Measurements from ENCODE around the gene PRKCA.
"Not testable (repeated sequence)": the region's sequence is repeated elsewhere in the genome, so short reads cannot be mapped to it uniquely, and the experiment has no call there.

The PRKCA gene

GRCh38 chr17:66309793-66310192, 7.4 kb downstream of the PRKCA start:
- no peak for DNase-seq (ENCODE audit: low read depth, low spot score)
- Histone ChIP-seq H3K9ac (ENCODE audit: insufficient read length) (no peak overlapping the region), H3K9me3 (ENCODE audit: low read depth, low read length) (no peaks in the 10 kb centered on the region), H3K4me3 (no peak overlapping the region), H3K27ac (no peak overlapping the region), H3K36me3 (ENCODE audit: insufficient read depth, low read length) (no peaks in the 10 kb centered on the region)
- TF ChIP-seq FOXP2 (optimal IDR thresholded peaks at IDR 0.05; ENCODE audit: control extremely low read depth, extremely low read length, insufficient read depth) (no peak), POLR2AphosphoS5 (IDR thresholded peaks at IDR 0.05; ENCODE audit: borderline replicate concordance, low read depth, low read length) (no peak), EZH2 (IDR thresholded peaks at IDR 0.05) (no peak)

- no peaks in the 10 kb centered on the region for H3K36me3 ChIP-seq (ENCODE audit: insufficient read depth, low read length)
- no peak overlapping the region for H3K27ac ChIP-seq
- no peak overlapping the region for H3K9ac ChIP-seq (ENCODE audit: insufficient read length)
Measured at GRCh38 chr17:66310528-66311148, 8.2 kb downstream of the PRKCA start.

GRCh38 chr17:66312912-66313311, 10.5 kb downstream of the PRKCA start:
- Histone ChIP-seq H3K9ac (ENCODE audit: insufficient read length) (no peak overlapping the region), H3K9me3 (ENCODE audit: low read depth, low read length) (no peaks in the 10 kb centered on the region), H3K4me3 (no peak overlapping the region), H3K27ac (no peak overlapping the region), H3K36me3 (ENCODE audit: insufficient read depth, low read length) (no peaks in the 10 kb centered on the region)
- DNase-seq (ENCODE audit: low read depth, low spot score): no peak
- TF ChIP-seq FOXP2 (optimal IDR thresholded peaks at IDR 0.05; ENCODE audit: control extremely low read depth, extremely low read length, insufficient read depth) (no peak), EZH2 (IDR thresholded peaks at IDR 0.05) (no peak), POLR2AphosphoS5 (IDR thresholded peaks at IDR 0.05; ENCODE audit: borderline replicate concordance, low read depth, low read length) (no peak)

More at GRCh38 chr17:66310528-66311148, 8.2 kb downstream of the PRKCA start:
- Histone ChIP-seq H3K4me3 (no peak overlapping the region), H3K9me3 (ENCODE audit: low read depth, low read length) (no peaks in the 10 kb centered on the region)
- no peak for DNase-seq (ENCODE audit: low read depth, low spot score)
- no peak for TF ChIP-seq EZH2 (IDR thresholded peaks at IDR 0.05)
- no peak for TF ChIP-seq POLR2AphosphoS5 (IDR thresholded peaks at IDR 0.05; ENCODE audit: borderline replicate concordance, low read depth, low read length)
- TF ChIP-seq FOXP2 (optimal IDR thresholded peaks at IDR 0.05; ENCODE audit: control extremely low read depth, extremely low read length, insufficient read depth): no peak

GRCh38 chr17:66313325-66313724, 10.9 kb downstream of the PRKCA start:
- no peak for TF ChIP-seq POLR2AphosphoS5 (IDR thresholded peaks at IDR 0.05; ENCODE audit: borderline replicate concordance, low read depth, low read length)
- TF ChIP-seq FOXP2 (optimal IDR thresholded peaks at IDR 0.05; ENCODE audit: control extremely low read depth, extremely low read length, insufficient read depth): no peak
- no peak for TF ChIP-seq EZH2 (IDR thresholded peaks at IDR 0.05)
- Histone ChIP-seq H3K4me3 (no peak overlapping the region), H3K27ac (no peak overlapping the region), H3K9ac (ENCODE audit: insufficient read length) (no peak overlapping the region), H3K36me3 (ENCODE audit: insufficient read depth, low read length) (no peaks in the 10 kb centered on the region), H3K9me3 (ENCODE audit: low read depth, low read length) (no peaks in the 10 kb centered on the region)
- no peak for DNase-seq (ENCODE audit: low read depth, low spot score)

GRCh38 chr17:66313995-66314659, 11.7 kb downstream of the PRKCA start:
- Histone ChIP-seq H3K27ac (no peak overlapping the region), H3K4me3 (no peak overlapping the region), H3K36me3 (ENCODE audit: insufficient read depth, low read length) (no peaks in the 10 kb centered on the region), H3K9me3 (ENCODE audit: low read depth, low read length) (no peaks in the 10 kb centered on the region), H3K9ac (ENCODE audit: insufficient read length) (no peak overlapping the region)
- no peak for DNase-seq (ENCODE audit: low read depth, low spot score)
- TF ChIP-seq FOXP2 (optimal IDR thresholded peaks at IDR 0.05; ENCODE audit: control extremely low read depth, extremely low read length, insufficient read depth): no peak
- TF ChIP-seq EZH2 (IDR thresholded peaks at IDR 0.05): no peak
- no peak for TF ChIP-seq POLR2AphosphoS5 (IDR thresholded peaks at IDR 0.05; ENCODE audit: borderline replicate concordance, low read depth, low read length)

GRCh38 chr17:66317629-66318028, 15.2 kb downstream of the PRKCA start:
- no peaks in the 10 kb centered on the region for H3K9me3 ChIP-seq (ENCODE audit: low read depth, low read length)
- no peak for DNase-seq (ENCODE audit: low read depth, low spot score)
- H3K4me3 ChIP-seq: no peak overlapping the region
- H3K36me3 ChIP-seq (ENCODE audit: insufficient read depth, low read length): no peaks in the 10 kb centered on the region
- no peak overlapping the region for H3K9ac ChIP-seq (ENCODE audit: insufficient read length)
- H3K27ac ChIP-seq: no peak overlapping the region
- TF ChIP-seq FOXP2 (optimal IDR thresholded peaks at IDR 0.05; ENCODE audit: control extremely low read depth, extremely low read length, insufficient read depth) (no peak), POLR2AphosphoS5 (IDR thresholded peaks at IDR 0.05; ENCODE audit: borderline replicate concordance, low read depth, low read length) (no peak), EZH2 (IDR thresholded peaks at IDR 0.05) (no peak)

- Histone ChIP-seq H3K36me3 (ENCODE audit: insufficient read depth, low read length) (no peaks in the 10 kb centered on the region), H3K4me3 (no peak overlapping the region), H3K9me3 (ENCODE audit: low read depth, low read length) (no peaks in the 10 kb centered on the region), H3K9ac (ENCODE audit: insufficient read length) (no peak overlapping the region), H3K27ac (no peak overlapping the region)
- TF ChIP-seq FOXP2 (optimal IDR thresholded peaks at IDR 0.05; ENCODE audit: control extremely low read depth, extremely low read length, insufficient read depth) (no peak), EZH2 (IDR thresholded peaks at IDR 0.05) (no peak), POLR2AphosphoS5 (IDR thresholded peaks at IDR 0.05; ENCODE audit: borderline replicate concordance, low read depth, low read length) (no peak)
- DNase-seq (ENCODE audit: low read depth, low spot score): no peak
Measured at GRCh38 chr17:66319226-66319625, 16.8 kb downstream of the PRKCA start.

GRCh38 chr17:66322764-66323163, 20.4 kb downstream of the PRKCA start:
- no peak overlapping the region for H3K9ac ChIP-seq (ENCODE audit: insufficient read length)
- no peak for DNase-seq (ENCODE audit: low read depth, low spot score)
- no peaks in the 10 kb centered on the region for H3K36me3 ChIP-seq (ENCODE audit: insufficient read depth, low read length)

GRCh38 chr17:66324381-66325004, 22.1 kb downstream of the PRKCA start:
- H3K9ac ChIP-seq (ENCODE audit: insufficient read length); H3K36me3 ChIP-seq (ENCODE audit: insufficient read depth, low read length); H3K4me3 ChIP-seq; DNase-seq (ENCODE audit: low read depth, low spot score); H3K9me3 ChIP-seq (ENCODE audit: low read depth, low read length); H3K27ac ChIP-seq: not testable (repeated sequence)

More at GRCh38 chr17:66322764-66323163, 20.4 kb downstream of the PRKCA start:
- Histone ChIP-seq H3K9me3 (ENCODE audit: low read depth, low read length) (no peaks in the 10 kb centered on the region), H3K27ac (no peak overlapping the region), H3K4me3 (no peak overlapping the region)
- TF ChIP-seq EZH2 (IDR thresholded peaks at IDR 0.05): no peak
- TF ChIP-seq FOXP2 (optimal IDR thresholded peaks at IDR 0.05; ENCODE audit: control extremely low read depth, extremely low read length, insufficient read depth): no peak
- no peak for TF ChIP-seq POLR2AphosphoS5 (IDR thresholded peaks at IDR 0.05; ENCODE audit: borderline replicate concordance, low read depth, low read length)

All from SK-N-MC (cell line).